ENCODE measurements around the gene CT45A1. TPM values are rescaled to one million over a fixed set of nuclear protein-coding genes. Genes with fewer than 3 reads are reported as not detected.

CT45A1 gene
- total and polyA plus RNA-seq, 4 donors: not detected

Small RNA genes lying within 50 kb of the gene (small RNA-seq; reads per million reads assigned to genes)
- not detected for gene AC240442.1 (ENCODE audit: low replicate concordance)

Other genes starting within 250 kb of the CT45A1 start
- 10 to 100 TPM in 1 of 2 donors, 1 to 10 TPM in 1; 6.8 to 19.6 TPM for gene INTS6L, start 193.0 kb upstream of the CT45A1 start, total RNA-seq
- 10 to 100 TPM in 1 of 2 donors, 1 to 10 TPM in 1; 3.5 to 10.7 TPM for gene INTS6L, start 193.0 kb upstream of the CT45A1 start, polyA plus RNA-seq
- under 1 TPM in 1 of 2 donors, not detected in 1; 0.31 TPM for gene CT45A3, start 54.6 kb downstream of the CT45A1 start, total RNA-seq
- not detected for gene CT45A3, start 54.6 kb downstream of the CT45A1 start, polyA plus RNA-seq
- under 1 TPM in 1 of 2 donors, not detected in 1; 1.00 TPM for gene CT45A5, start 71.9 kb downstream of the CT45A1 start, total RNA-seq
- not detected for gene CT45A5, start 71.9 kb downstream of the CT45A1 start, polyA plus RNA-seq
- not detected for gene CT45A6, start 89.1 kb downstream of the CT45A1 start, total RNA-seq
- gene CT45A6, start 89.1 kb downstream of the CT45A1 start, polyA plus RNA-seq: not detected
- not detected for gene CT45A2, start 106.4 kb downstream of the CT45A1 start, total RNA-seq
- not detected for gene CT45A2, start 106.4 kb downstream of the CT45A1 start, polyA plus RNA-seq
- not detected for gene CT45A7, start 123.6 kb downstream of the CT45A1 start, total RNA-seq
- gene CT45A7, start 123.6 kb downstream of the CT45A1 start, polyA plus RNA-seq: not detected
- not detected for gene CT45A8, start 140.9 kb downstream of the CT45A1 start, total RNA-seq
- gene CT45A8, start 140.9 kb downstream of the CT45A1 start, polyA plus RNA-seq: not detected
- not detected for gene CT45A9, start 158.2 kb downstream of the CT45A1 start, total RNA-seq
- gene CT45A9, start 158.2 kb downstream of the CT45A1 start, polyA plus RNA-seq: not detected
- gene CT45A10, start 179.8 kb downstream of the CT45A1 start, total RNA-seq: not detected
- gene CT45A10, start 179.8 kb downstream of the CT45A1 start, polyA plus RNA-seq: not detected
- not detected for gene SAGE1, start 180.1 kb downstream of the CT45A1 start, total RNA-seq
- gene SAGE1, start 180.1 kb downstream of the CT45A1 start, polyA plus RNA-seq: not detected

Measured in lung (tissue), 5 donors.